GM18507 (cell line): ENCODE data around the gene LCK.
A peak's percentile ranks its signal among the peaks of the same experiment; 100 is the strongest.

Experiments used
- DNase-seq: peaks from one replicate; pipeline ENCODE4 v3.0.0; 2011; ENCODE audit warnings: low read depth; ENCODE audit not compliant: insufficient read length; ENCODE audit errors: extremely low spot score
- FAIRE-seq: peaks from 2 replicates; lab custom pipeline; 2011; peaks lifted over from hg19 to GRCh38; lab: Jason Lieb, UNC

Gene LCK

GRCh38 chr1:32250893-32251716 lies at the start of gene LCK:
Gene LCK, plus strand, starts transcription at chr1:32251265. Its CDS starts 23,065 bp downstream, at chr1:32274330.
- DNase-seq (peak; percentile 39), FAIRE-seq (peak; percentile 77)

- FAIRE-seq = no peak
- DNase-seq = no peak
Measured at GRCh38 chr1:32204943-32205361, 46.1 kb upstream of the LCK start.

- DNase-seq (peak; percentile 94), FAIRE-seq (peak; percentile 88)
Measured at GRCh38 chr1:32205401-32206370, 45.4 kb upstream of the LCK start, which contains the start of gene IQCC. Gene IQCC, plus strand, starts transcription at chr1:32205671. Its CDS starts 11 bp downstream, at chr1:32205682.

GRCh38 chr1:32208469-32208868 lies 42.6 kb upstream of the LCK start:
- DNase-seq = no peak
- no peak for FAIRE-seq

GRCh38 chr1:32208891-32209328 lies 42.2 kb upstream of the LCK start, which contains the start of gene DCDC2B:
Gene DCDC2B, plus strand, starts transcription at chr1:32209089. Its CDS starts 5 bp downstream, at chr1:32209094.
- FAIRE-seq (no peak), DNase-seq (no peak)

GRCh38 chr1:32215629-32216480 lies 35.2 kb upstream of the LCK start:
- FAIRE-seq (peak; percentile 87), DNase-seq (peak; percentile 33)

- no peak for DNase-seq
- FAIRE-seq = no peak
Measured at GRCh38 chr1:32216566-32216965, 34.5 kb upstream of the LCK start.

- FAIRE-seq (no peak), DNase-seq (no peak)
Measured at GRCh38 chr1:32219022-32219421, 32.0 kb upstream of the LCK start.

- no peak for FAIRE-seq
- no peak for DNase-seq
Measured at GRCh38 chr1:32220746-32221580, 30.1 kb upstream of the LCK start.

GRCh38 chr1:32221581-32221979 lies 29.5 kb upstream of the LCK start:
- no peak for FAIRE-seq
- DNase-seq = no peak

GRCh38 chr1:32221980-32222755 lies 28.9 kb upstream of the LCK start, which contains the start of the genes EIF3I and TMEM234:
Gene EIF3I, plus strand, starts transcription at chr1:32222407. Its CDS starts 35 bp downstream, at chr1:32222442.
Gene TMEM234, minus strand, starts transcription at chr1:32222353. Its CDS starts 31 bp downstream, at chr1:32222322.
- peak; percentile 92 for DNase-seq
- FAIRE-seq = peak; percentile 90

- FAIRE-seq (no peak), DNase-seq (no peak)
Measured at GRCh38 chr1:32223683-32224082, 27.4 kb upstream of the LCK start.

- no peak for FAIRE-seq
- DNase-seq = no peak
Measured at GRCh38 chr1:32224285-32224684, 26.8 kb upstream of the LCK start.

GRCh38 chr1:32228771-32229170 lies 22.3 kb upstream of the LCK start:
- DNase-seq (no peak), FAIRE-seq (no peak)

- FAIRE-seq (no peak), DNase-seq (no peak)
Measured at GRCh38 chr1:32231843-32232432, 19.1 kb upstream of the LCK start.

- DNase-seq = no peak
Measured at GRCh38 chr1:32232558-32233304, 18.3 kb upstream of the LCK start.

More at GRCh38 chr1:32232558-32233304, 18.3 kb upstream of the LCK start:
- FAIRE-seq = no peak
